HEK293 (cell line): ENCODE data around the gene DRC3.
A peak's percentile ranks its signal among the peaks of the same experiment; 100 is the strongest.

Experiments used
- AEBP2 ChIP-seq: fragments of 450-650 bp; formaldehyde crosslinking; IDR thresholded peaks from 2 replicates; pipeline ENCODE4 v1.5.1; 2016; ENCODE audit warnings: missing biosample characterization, missing genetic modification characterization, borderline replicate concordance
- ATF2 ChIP-seq: fragments of 450-650 bp; formaldehyde crosslinking; IDR thresholded peaks from 2 replicates; pipeline ENCODE4 v1.5.1; 2016; ENCODE audit warnings: missing biosample characterization, missing genetic modification characterization, low read depth
- BCL11A ChIP-seq: fragments of 450-650 bp; formaldehyde crosslinking; IDR thresholded peaks from 2 replicates; pipeline ENCODE4 v1.5.1; 2016; ENCODE audit warnings: low read depth, missing biosample characterization, missing genetic modification characterization
- BCL6B ChIP-seq: fragments of 450-650 bp; formaldehyde crosslinking; IDR thresholded peaks from 2 replicates; pipeline ENCODE4 v1.5.1; 2017; ENCODE audit warnings: missing biosample characterization, missing genetic modification characterization
- SCRT1 ChIP-seq: fragments of 450-650 bp; formaldehyde crosslinking; IDR thresholded peaks from 2 replicates; pipeline ENCODE4 v1.5.1; 2016; ENCODE audit warnings: missing biosample characterization, missing genetic modification characterization, borderline replicate concordance
- SCRT2 ChIP-seq: fragments of 450-650 bp; formaldehyde crosslinking; IDR thresholded peaks from 2 replicates; pipeline ENCODE4 v1.5.1; 2016; ENCODE audit warnings: missing biosample characterization, missing genetic modification characterization
- TSHZ1 ChIP-seq: fragments of 450-650 bp; formaldehyde crosslinking; IDR thresholded peaks from 2 replicates; pipeline ENCODE4 v1.5.1; 2016; ENCODE audit warnings: missing biosample characterization, missing genetic modification characterization, borderline replicate concordance
- YY1 ChIP-seq: fragments of 450-650 bp; formaldehyde crosslinking; IDR thresholded peaks from 2 replicates; pipeline ENCODE4 v1.5.1; 2018; ENCODE audit warnings: missing biosample characterization, missing genetic modification characterization
- ZBTB11 ChIP-seq: fragments of 450-650 bp; formaldehyde crosslinking; conservative IDR thresholded peaks from 2 replicates; pipeline ENCODE4 v1.5.1; 2016; ENCODE audit warnings: low read depth, missing biosample characterization, missing genetic modification characterization
- ZBTB49 ChIP-seq: fragments of 450-650 bp; formaldehyde crosslinking; IDR thresholded peaks from 2 replicates; pipeline ENCODE4 v1.5.1; 2016; ENCODE audit warnings: missing biosample characterization, missing genetic modification characterization, low read depth
- ZEB2 ChIP-seq: fragments of 450-650 bp; formaldehyde crosslinking; IDR thresholded peaks from 2 replicates; pipeline ENCODE4 v1.5.1; 2016; ENCODE audit warnings: missing biosample characterization, missing genetic modification characterization
- ZFP69B ChIP-seq: fragments of 450-650 bp; formaldehyde crosslinking; IDR thresholded peaks from 2 replicates; pipeline ENCODE4 v1.5.1; 2016; ENCODE audit warnings: missing biosample characterization, missing genetic modification characterization
- ZNF121 ChIP-seq: fragments of 450-650 bp; formaldehyde crosslinking; IDR thresholded peaks from 2 replicates; pipeline ENCODE4 v1.5.1; 2016; ENCODE audit warnings: missing biosample characterization, missing genetic modification characterization
- ZNF221 ChIP-seq: fragments of 450-650 bp; formaldehyde crosslinking; IDR thresholded peaks from 2 replicates; pipeline ENCODE4 v1.5.1; 2017; ENCODE audit warnings: missing biosample characterization, missing genetic modification characterization, borderline replicate concordance
- ZNF366 ChIP-seq: fragments of 450-650 bp; formaldehyde crosslinking; conservative IDR thresholded peaks from 2 replicates; pipeline ENCODE4 v1.5.1; 2016; ENCODE audit warnings: missing biosample characterization, missing genetic modification characterization
- ZNF544 ChIP-seq: fragments of 450-650 bp; formaldehyde crosslinking; IDR thresholded peaks from 2 replicates; pipeline ENCODE4 v1.5.0; 2017; ENCODE audit warnings: missing biosample characterization, missing genetic modification characterization
- ZNF549 ChIP-seq: fragments of 450-650 bp; IDR thresholded peaks from 2 replicates; pipeline ENCODE4 v1.5.1; 2018; ENCODE audit warnings: missing biosample characterization, missing genetic modification characterization, mild to moderate bottlenecking, inconsistent platforms, moderate library complexity
- ZNF585B ChIP-seq: fragments of 450-650 bp; formaldehyde crosslinking; IDR thresholded peaks from 2 replicates; pipeline ENCODE4 v1.5.1; 2016; ENCODE audit warnings: missing biosample characterization, missing genetic modification characterization
- ZNF623 ChIP-seq: fragments of 450-650 bp; formaldehyde crosslinking; IDR thresholded peaks from 2 replicates; pipeline ENCODE4 v1.5.1; 2016; ENCODE audit warnings: missing biosample characterization, missing genetic modification characterization
- ZNF660 ChIP-seq: fragments of 450-650 bp; IDR thresholded peaks from 2 replicates; pipeline ENCODE4 v1.5.1; 2018; ENCODE audit warnings: missing biosample characterization, mild to moderate bottlenecking, missing genetic modification characterization
- ZNF707 ChIP-seq: fragments of 450-650 bp; formaldehyde crosslinking; IDR thresholded peaks from 2 replicates; pipeline ENCODE4 v1.5.1; 2016; ENCODE audit warnings: missing biosample characterization, missing genetic modification characterization
- ZNF830 ChIP-seq: fragments of 450-650 bp; IDR thresholded peaks from 2 replicates; pipeline ENCODE4 v1.5.0; 2018; ENCODE audit warnings: missing biosample characterization, missing genetic modification characterization, low read depth, mild to moderate bottlenecking, moderate library complexity
- ZXDB ChIP-seq: fragments of 450-650 bp; formaldehyde crosslinking; IDR thresholded peaks from 2 replicates; pipeline ENCODE4 v1.5.1; 2016; ENCODE audit warnings: missing biosample characterization, missing genetic modification characterization

Gene DRC3

GRCh38 chr17:17935321-17936271 is 37.1 kb upstream of the DRC3 start (continued):
- TF ChIP-seq ZBTB11 (tag by site-specific recombination) = no peak
- peak; percentile 71; the same call in 1 of the 2 replicates for TF ChIP-seq SCRT2 (tag by site-specific recombination)
- TF ChIP-seq ZBTB49 (tag by site-specific recombination) = no peak
- TF ChIP-seq BCL11A = no peak
- no peak for TF ChIP-seq AEBP2 (tag by site-specific recombination)
- TF ChIP-seq ZNF366 (tag by site-specific recombination) = no peak
- TF ChIP-seq BCL6B (tag by site-specific recombination) = no peak
- no peak for TF ChIP-seq ZNF549 (tag by site-specific recombination)
- TF ChIP-seq ZNF121 (tag by site-specific recombination) = no peak
- no peak for TF ChIP-seq YY1 (tag by site-specific recombination)
- TF ChIP-seq ZNF830 (tag by site-specific recombination) = no peak
- no peak for TF ChIP-seq ZXDB (tag by site-specific recombination)
- 0 out of 2 replicates have a peak, but pooled peaks have one; percentile 54 for TF ChIP-seq ZNF660 (tag by site-specific recombination)
- no peak for TF ChIP-seq SCRT1 (tag by site-specific recombination)
- TF ChIP-seq TSHZ1 (tag by site-specific recombination) = no peak
- TF ChIP-seq ATF2 = 0 out of 2 replicates have a peak, but pooled peaks have one; percentile 3
- TF ChIP-seq ZEB2 (tag by site-specific recombination) = peak; percentile 47; the same call in 1 of the 2 replicates
- TF ChIP-seq ZNF544 (tag by site-specific recombination) = no peak
- no peak for TF ChIP-seq ZFP69B (tag by site-specific recombination)
- TF ChIP-seq ZNF707 (tag by site-specific recombination) = no peak
- no peak for TF ChIP-seq ZNF221 (tag by site-specific recombination)
- peak; percentile 21; the same call in 1 of the 2 replicates for TF ChIP-seq ZNF585B (tag by site-specific recombination)
- TF ChIP-seq ZNF623 (tag by site-specific recombination) = no peak
